HEK293 (cell line): ENCODE measurements around the gene NUCB2.

Experiments
- BCL11B ChIP-seq: fragments of 450-650 bp; formaldehyde crosslinking; IDR thresholded peaks from 2 replicates; pipeline ENCODE4 v1.5.1; 2016; ENCODE audit warnings: low read depth, missing biosample characterization, missing genetic modification characterization
- GLI2 ChIP-seq: fragments of 450-650 bp; formaldehyde crosslinking; IDR thresholded peaks from 2 replicates; pipeline ENCODE4; 2017; ENCODE audit warnings: missing biosample characterization, missing genetic modification characterization, low read depth, borderline replicate concordance
- HOXA7 ChIP-seq: sonication (generic); formaldehyde crosslinking; IDR thresholded peaks from 2 replicates; pipeline ENCODE4 v1.8.1; 2022; ENCODE audit warnings: missing genetic modification reagents, borderline replicate concordance
- HOXC10 ChIP-seq: sonication (generic); formaldehyde crosslinking; IDR thresholded peaks from 2 replicates; pipeline ENCODE4 v1.8.1; 2023; ENCODE audit warnings: mild to moderate bottlenecking, missing genetic modification reagents
- IKZF3 ChIP-seq: fragments of 450-650 bp; IDR thresholded peaks from 2 replicates; pipeline ENCODE4 v1.5.0; 2018; ENCODE audit warnings: missing biosample characterization, mild to moderate bottlenecking, missing genetic modification characterization, moderate library complexity
- KLF1 ChIP-seq: fragments of 450-650 bp; formaldehyde crosslinking; IDR thresholded peaks from 2 replicates; pipeline ENCODE4 v1.5.1; 2016; ENCODE audit warnings: missing biosample characterization, missing genetic modification characterization
- KLF7 ChIP-seq: fragments of 450-650 bp; formaldehyde crosslinking; IDR thresholded peaks from 2 replicates; pipeline ENCODE4 v1.5.1; 2016; ENCODE audit warnings: missing biosample characterization, missing genetic modification characterization, borderline replicate concordance
- KLF9 ChIP-seq: fragments of 450-650 bp; formaldehyde crosslinking; IDR thresholded peaks from 2 replicates; pipeline ENCODE4 v1.5.1; 2016; ENCODE audit warnings: missing biosample characterization, missing genetic modification characterization, low read depth
- MZF1 ChIP-seq: fragments of 450-650 bp; formaldehyde crosslinking; IDR thresholded peaks from 2 replicates; pipeline ENCODE4 v1.5.1; 2017; ENCODE audit warnings: missing biosample characterization, missing genetic modification characterization, borderline replicate concordance
- SALL2 ChIP-seq: fragments of 450-650 bp; formaldehyde crosslinking; IDR thresholded peaks from 2 replicates; pipeline ENCODE4 v1.5.0; 2017; ENCODE audit warnings: missing biosample characterization, mild to moderate bottlenecking, missing genetic modification characterization, borderline replicate concordance
- SCRT1 ChIP-seq: fragments of 450-650 bp; formaldehyde crosslinking; IDR thresholded peaks from 2 replicates; pipeline ENCODE4 v1.5.1; 2016; ENCODE audit warnings: missing biosample characterization, missing genetic modification characterization, borderline replicate concordance
- SP7 ChIP-seq: fragments of 450-650 bp; formaldehyde crosslinking; IDR thresholded peaks from 2 replicates; pipeline ENCODE4 v1.5.1; 2016; ENCODE audit warnings: missing biosample characterization, missing genetic modification characterization
- TCF7L2 ChIP-seq: IDR thresholded peaks from 2 replicates; pipeline ENCODE4 v1.6.1; 2011; ENCODE audit warnings: low read depth, mild to moderate bottlenecking, inconsistent platforms, low read length, moderate library complexity, borderline replicate concordance
- ZBTB8A ChIP-seq: fragments of 450-650 bp; formaldehyde crosslinking; IDR thresholded peaks from 2 replicates; pipeline ENCODE4 v1.5.1; 2016; ENCODE audit warnings: missing biosample characterization, missing genetic modification characterization
- ZNF121 ChIP-seq: fragments of 450-650 bp; formaldehyde crosslinking; IDR thresholded peaks from 2 replicates; pipeline ENCODE4 v1.5.1; 2016; ENCODE audit warnings: missing biosample characterization, missing genetic modification characterization
- ZNF146 ChIP-seq: fragments of 450-650 bp; formaldehyde crosslinking; IDR thresholded peaks from 2 replicates; pipeline ENCODE4 v1.5.1; 2016; ENCODE audit warnings: missing biosample characterization, missing genetic modification characterization
- ZNF169 ChIP-seq: fragments of 450-650 bp; formaldehyde crosslinking; IDR thresholded peaks from 2 replicates; pipeline ENCODE4 v1.5.1; 2016; ENCODE audit warnings: missing biosample characterization, missing genetic modification characterization
- ZNF184 ChIP-seq: fragments of 450-650 bp; IDR thresholded peaks from 2 replicates; pipeline ENCODE4 v1.5.1; 2018; ENCODE audit warnings: missing biosample characterization, mild to moderate bottlenecking, missing genetic modification characterization
- ZNF221 ChIP-seq: fragments of 450-650 bp; formaldehyde crosslinking; IDR thresholded peaks from 2 replicates; pipeline ENCODE4 v1.5.1; 2017; ENCODE audit warnings: missing biosample characterization, missing genetic modification characterization, borderline replicate concordance
- ZNF24 ChIP-seq: fragments of 450-650 bp; formaldehyde crosslinking; IDR thresholded peaks from 2 replicates; pipeline ENCODE4 v1.5.1; 2016; ENCODE audit warnings: missing biosample characterization, missing genetic modification characterization
- ZNF274 ChIP-seq, 2 experiments: fragments of 200-500 bp in 1 of 2; fragments of 450-650 bp in 1 of 2; sonication (Bioruptor generic) in 1 of 2; formaldehyde crosslinking in 1 of 2; IDR thresholded peaks; 2 replicates each; pipeline versions ENCODE4 v1.5.1 to v1.6.1; 2014 to 2016; ENCODE audit warnings: borderline replicate concordance in 1 of 2, inconsistent platforms in 1 of 2, low read length in 1 of 2, missing biosample characterization in 1 of 2, missing genetic modification characterization in 1 of 2
- ZNF354C ChIP-seq: fragments of 450-650 bp; formaldehyde crosslinking; IDR thresholded peaks from 2 replicates; pipeline ENCODE4 v1.5.1; 2016; ENCODE audit warnings: missing biosample characterization, missing genetic modification characterization, low read depth, borderline replicate concordance
- ZNF423 ChIP-seq: fragments of 450-650 bp; formaldehyde crosslinking; IDR thresholded peaks from 2 replicates; pipeline ENCODE4 v1.5.1; 2016; ENCODE audit warnings: missing biosample characterization, missing genetic modification characterization
- ZNF544 ChIP-seq: fragments of 450-650 bp; formaldehyde crosslinking; IDR thresholded peaks from 2 replicates; pipeline ENCODE4 v1.5.0; 2017; ENCODE audit warnings: missing biosample characterization, missing genetic modification characterization
- ZNF561 ChIP-seq: fragments of 450-650 bp; IDR thresholded peaks from 2 replicates; pipeline ENCODE4 v1.5.1; 2018; ENCODE audit warnings: missing biosample characterization, missing genetic modification characterization, borderline replicate concordance
- ZSCAN18 ChIP-seq: fragments of 450-650 bp; formaldehyde crosslinking; IDR thresholded peaks from 2 replicates; pipeline ENCODE4 v1.5.1; 2016; ENCODE audit warnings: missing biosample characterization, missing genetic modification characterization
- TF ChIP-seq, protein P1 (sequence below): sonication (generic); formaldehyde crosslinking; IDR thresholded peaks from 2 replicates; pipeline ENCODE4 v1.8.1; 2022; ENCODE audit warnings: mild to moderate bottlenecking, moderate library complexity, missing genetic modification reagents
- TF ChIP-seq, protein P2 (sequence below): fragments of 450-650 bp; formaldehyde crosslinking; IDR thresholded peaks from 2 replicates; pipeline ENCODE4 v1.5.1; 2016; ENCODE audit warnings: missing biosample characterization, missing genetic modification characterization
- TF ChIP-seq, protein P3 (sequence below): fragments of 450-650 bp; formaldehyde crosslinking; IDR thresholded peaks from 2 replicates; pipeline ENCODE4 v1.5.1; 2017; ENCODE audit warnings: missing biosample characterization, missing genetic modification characterization
- TF ChIP-seq, protein P4 (sequence below): fragments of 450-650 bp; formaldehyde crosslinking; IDR thresholded peaks from 2 replicates; pipeline ENCODE4 v1.5.0; 2017; ENCODE audit warnings: missing biosample characterization, missing genetic modification characterization, borderline replicate concordance

Gene NUCB2

GRCh38 chr11:17276236-17277023, at the start of gene NUCB2 (continued):
- TF ChIP-seq, protein P1, sequence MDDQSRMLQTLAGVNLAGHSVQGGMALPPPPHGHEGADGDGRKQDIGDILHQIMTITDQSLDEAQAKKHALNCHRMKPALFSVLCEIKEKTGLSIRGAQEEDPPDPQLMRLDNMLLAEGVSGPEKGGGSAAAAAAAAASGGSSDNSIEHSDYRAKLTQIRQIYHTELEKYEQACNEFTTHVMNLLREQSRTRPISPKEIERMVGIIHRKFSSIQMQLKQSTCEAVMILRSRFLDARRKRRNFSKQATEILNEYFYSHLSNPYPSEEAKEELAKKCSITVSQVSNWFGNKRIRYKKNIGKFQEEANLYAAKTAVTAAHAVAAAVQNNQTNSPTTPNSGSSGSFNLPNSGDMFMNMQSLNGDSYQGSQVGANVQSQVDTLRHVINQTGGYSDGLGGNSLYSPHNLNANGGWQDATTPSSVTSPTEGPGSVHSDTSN, result no peak
- TF ChIP-seq ZNF544 (tag by site-specific recombination) (no peak), ZNF221 (tag by site-specific recombination) (no peak), ZSCAN18 (tag by site-specific recombination) (no peak), ZBTB8A (tag by site-specific recombination) (peak; percentile 89), ZNF146 (tag by site-specific recombination) (no peak), GLI2 (tag by site-specific recombination) (no peak), ZNF423 (peak; percentile 66; the same call in 1 of the 2 replicates), ZNF184 (no peak), ZNF24 (no peak; the same call in 1 of the 2 replicates), ZNF561 (tag by site-specific recombination) (peak; percentile 76; the same call in 1 of the 2 replicates), KLF7 (peak; percentile 75; the same call in 1 of the 2 replicates), ZNF169 (tag by site-specific recombination) (no peak), ZNF354C (tag by site-specific recombination) (no peak), IKZF3 (tag by site-specific recombination) (peak; percentile 78), SCRT1 (tag by site-specific recombination) (no peak), MZF1 (0 out of 2 replicates have a peak, but pooled peaks have one; percentile 31), SP7 (peak; percentile 53), HOXC10 (CRISPR knock-in tag) (no peak), HOXA7 (CRISPR knock-in tag) (no peak), ZNF121 (tag by site-specific recombination) (no peak), SALL2 (tag by site-specific recombination) (no peak), KLF9 (tag by site-specific recombination) (peak; percentile 87), BCL11B (tag by site-specific recombination) (peak; percentile 57; the same call in 1 of the 2 replicates), KLF1 (tag by site-specific recombination) (peak; percentile 70), ZNF274 (IDR thresholded peaks at IDR 0.05; ENCODE audit: low read length) (no peak), ZNF274 (tag by site-specific recombination; IDR thresholded peaks at IDR 0.05; ENCODE audit: borderline replicate concordance) (no peak), TCF7L2 (no peak)
- TF ChIP-seq, protein P2, sequence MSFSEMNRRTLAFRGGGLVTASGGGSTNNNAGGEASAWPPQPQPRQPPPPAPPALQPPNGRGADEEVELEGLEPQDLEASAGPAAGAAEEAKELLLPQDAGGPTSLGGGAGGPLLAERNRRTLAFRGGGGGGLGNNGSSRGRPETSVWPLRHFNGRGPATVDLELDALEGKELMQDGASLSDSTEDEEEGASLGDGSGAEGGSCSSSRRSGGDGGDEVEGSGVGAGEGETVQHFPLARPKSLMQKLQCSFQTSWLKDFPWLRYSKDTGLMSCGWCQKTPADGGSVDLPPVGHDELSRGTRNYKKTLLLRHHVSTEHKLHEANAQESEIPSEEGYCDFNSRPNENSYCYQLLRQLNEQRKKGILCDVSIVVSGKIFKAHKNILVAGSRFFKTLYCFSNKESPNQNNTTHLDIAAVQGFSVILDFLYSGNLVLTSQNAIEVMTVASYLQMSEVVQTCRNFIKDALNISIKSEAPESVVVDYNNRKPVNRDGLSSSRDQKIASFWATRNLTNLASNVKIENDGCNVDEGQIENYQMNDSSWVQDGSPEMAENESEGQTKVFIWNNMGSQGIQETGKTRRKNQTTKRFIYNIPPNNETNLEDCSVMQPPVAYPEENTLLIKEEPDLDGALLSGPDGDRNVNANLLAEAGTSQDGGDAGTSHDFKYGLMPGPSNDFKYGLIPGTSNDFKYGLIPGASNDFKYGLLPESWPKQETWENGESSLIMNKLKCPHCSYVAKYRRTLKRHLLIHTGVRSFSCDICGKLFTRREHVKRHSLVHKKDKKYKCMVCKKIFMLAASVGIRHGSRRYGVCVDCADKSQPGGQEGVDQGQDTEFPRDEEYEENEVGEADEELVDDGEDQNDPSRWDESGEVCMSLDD (tag by site-specific recombination), result peak; percentile 44
- TF ChIP-seq, protein P3, sequence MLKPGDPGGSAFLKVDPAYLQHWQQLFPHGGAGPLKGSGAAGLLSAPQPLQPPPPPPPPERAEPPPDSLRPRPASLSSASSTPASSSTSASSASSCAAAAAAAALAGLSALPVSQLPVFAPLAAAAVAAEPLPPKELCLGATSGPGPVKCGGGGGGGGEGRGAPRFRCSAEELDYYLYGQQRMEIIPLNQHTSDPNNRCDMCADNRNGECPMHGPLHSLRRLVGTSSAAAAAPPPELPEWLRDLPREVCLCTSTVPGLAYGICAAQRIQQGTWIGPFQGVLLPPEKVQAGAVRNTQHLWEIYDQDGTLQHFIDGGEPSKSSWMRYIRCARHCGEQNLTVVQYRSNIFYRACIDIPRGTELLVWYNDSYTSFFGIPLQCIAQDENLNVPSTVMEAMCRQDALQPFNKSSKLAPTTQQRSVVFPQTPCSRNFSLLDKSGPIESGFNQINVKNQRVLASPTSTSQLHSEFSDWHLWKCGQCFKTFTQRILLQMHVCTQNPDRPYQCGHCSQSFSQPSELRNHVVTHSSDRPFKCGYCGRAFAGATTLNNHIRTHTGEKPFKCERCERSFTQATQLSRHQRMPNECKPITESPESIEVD (tag by site-specific recombination), result no peak
- TF ChIP-seq, protein P4, sequence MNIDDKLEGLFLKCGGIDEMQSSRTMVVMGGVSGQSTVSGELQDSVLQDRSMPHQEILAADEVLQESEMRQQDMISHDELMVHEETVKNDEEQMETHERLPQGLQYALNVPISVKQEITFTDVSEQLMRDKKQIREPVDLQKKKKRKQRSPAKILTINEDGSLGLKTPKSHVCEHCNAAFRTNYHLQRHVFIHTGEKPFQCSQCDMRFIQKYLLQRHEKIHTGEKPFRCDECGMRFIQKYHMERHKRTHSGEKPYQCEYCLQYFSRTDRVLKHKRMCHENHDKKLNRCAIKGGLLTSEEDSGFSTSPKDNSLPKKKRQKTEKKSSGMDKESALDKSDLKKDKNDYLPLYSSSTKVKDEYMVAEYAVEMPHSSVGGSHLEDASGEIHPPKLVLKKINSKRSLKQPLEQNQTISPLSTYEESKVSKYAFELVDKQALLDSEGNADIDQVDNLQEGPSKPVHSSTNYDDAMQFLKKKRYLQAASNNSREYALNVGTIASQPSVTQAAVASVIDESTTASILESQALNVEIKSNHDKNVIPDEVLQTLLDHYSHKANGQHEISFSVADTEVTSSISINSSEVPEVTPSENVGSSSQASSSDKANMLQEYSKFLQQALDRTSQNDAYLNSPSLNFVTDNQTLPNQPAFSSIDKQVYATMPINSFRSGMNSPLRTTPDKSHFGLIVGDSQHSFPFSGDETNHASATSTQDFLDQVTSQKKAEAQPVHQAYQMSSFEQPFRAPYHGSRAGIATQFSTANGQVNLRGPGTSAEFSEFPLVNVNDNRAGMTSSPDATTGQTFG (tag by site-specific recombination), result no peak
